GM11168 (cell line): ENCODE results near the gene C19orf81.
"Not testable (repeated sequence)": the region's sequence is repeated elsewhere in the genome, so short reads cannot be mapped to it uniquely, and the experiment has no call there.

Source experiments
- in situ Hi-C: fragments of 300-500 bp; cut with MboI; formaldehyde crosslinking; loops from one replicate; pipeline ENCODE4 v1.12.0; 2022; ENCODE audit warnings: low sequenced_read_pairs; ENCODE audit not compliant: unreplicated experiment

The C19orf81 gene

GRCh38 chr19:50649433-50650391, at the start of gene C19orf81:
Gene C19orf81 (plus strand): TSS chr19:50649445. CDS start chr19:50649445, 0 bp downstream.
- in situ Hi-C loops: no loop called here

- in situ Hi-C loops: no loop called here
Measured at GRCh38 chr19:50601407-50602088, 47.7 kb upstream of the C19orf81 start.

GRCh38 chr19:50602089-50602422, 47.2 kb upstream of the C19orf81 start:
- in situ Hi-C loops: no loop called here

GRCh38 chr19:50602496-50602895, 46.7 kb upstream of the C19orf81 start:
- in situ Hi-C loops: no loop called here

GRCh38 chr19:50602935-50603334, 46.3 kb upstream of the C19orf81 start:
- in situ Hi-C loops: no loop called here

- in situ Hi-C loops: not testable (repeated sequence)
Measured at GRCh38 chr19:50604264-50605073, 44.8 kb upstream of the C19orf81 start.

- in situ Hi-C loops: not testable (repeated sequence)
Measured at GRCh38 chr19:50606059-50606836, 43.0 kb upstream of the C19orf81 start.

GRCh38 chr19:50607388-50607787, 41.9 kb upstream of the C19orf81 start:
- in situ Hi-C loops: no loop called here

GRCh38 chr19:50607874-50608785, 41.1 kb upstream of the C19orf81 start:
- in situ Hi-C loops: no loop called here

GRCh38 chr19:50612504-50613404, 36.5 kb upstream of the C19orf81 start:
- in situ Hi-C loops: loop anchor here (10.0 kb wide), 1 partner anchor 528 kb away; no protein-coding TSS in a partner anchor

- in situ Hi-C loops: loop anchor here (10.0 kb wide), 1 partner anchor 534 kb away; no protein-coding TSS in a partner anchor
Measured at GRCh38 chr19:50618379-50618778, 30.9 kb upstream of the C19orf81 start.

GRCh38 chr19:50619184-50619583, 30.1 kb upstream of the C19orf81 start:
- in situ Hi-C loops: loop anchor here (10.0 kb wide), 1 partner anchor 534 kb away; no protein-coding TSS in a partner anchor

- in situ Hi-C loops: not testable (repeated sequence)
Measured at GRCh38 chr19:50620394-50620906, 28.8 kb upstream of the C19orf81 start.

- in situ Hi-C loops: no loop called here
Measured at GRCh38 chr19:50624949-50625600, 24.2 kb upstream of the C19orf81 start.

- in situ Hi-C loops: no loop called here
Measured at GRCh38 chr19:50626011-50626410, 23.2 kb upstream of the C19orf81 start.

- in situ Hi-C loops: no loop called here
Measured at GRCh38 chr19:50626795-50627194, 22.4 kb upstream of the C19orf81 start.

GRCh38 chr19:50628146-50628545, 21.1 kb upstream of the C19orf81 start:
- in situ Hi-C loops: no loop called here
